ENCODE results near the gene C19orf33. TPM values are rescaled to one million over a fixed set of nuclear protein-coding genes. Genes with fewer than 3 reads are reported as not detected.
"Not testable (repeated sequence)": the region's sequence is repeated elsewhere in the genome, so short reads cannot be mapped to it uniquely, and the experiment has no call there.

The C19orf33 gene
- total RNA-seq, 1 donor from 2014 or later, result 1.4 TPM

DNA sequence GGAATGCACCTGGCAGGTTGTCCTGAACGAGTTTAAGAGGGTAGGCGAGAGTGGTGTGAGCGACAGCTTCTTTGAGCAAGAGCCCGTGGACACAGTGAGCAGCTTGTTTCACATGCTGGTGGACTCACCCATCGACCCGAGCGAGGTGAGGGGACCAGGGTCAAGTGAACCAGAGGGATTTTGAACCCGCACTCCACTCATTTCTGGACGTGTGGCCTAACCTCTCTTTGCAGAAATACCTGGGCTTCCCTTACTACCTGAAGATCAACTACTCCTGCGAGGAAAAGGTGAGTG is 33.3 kb downstream of the C19orf33 start:
- no peak for DNase-seq (ENCODE audit: low read depth in 2 of 2)

DNA sequence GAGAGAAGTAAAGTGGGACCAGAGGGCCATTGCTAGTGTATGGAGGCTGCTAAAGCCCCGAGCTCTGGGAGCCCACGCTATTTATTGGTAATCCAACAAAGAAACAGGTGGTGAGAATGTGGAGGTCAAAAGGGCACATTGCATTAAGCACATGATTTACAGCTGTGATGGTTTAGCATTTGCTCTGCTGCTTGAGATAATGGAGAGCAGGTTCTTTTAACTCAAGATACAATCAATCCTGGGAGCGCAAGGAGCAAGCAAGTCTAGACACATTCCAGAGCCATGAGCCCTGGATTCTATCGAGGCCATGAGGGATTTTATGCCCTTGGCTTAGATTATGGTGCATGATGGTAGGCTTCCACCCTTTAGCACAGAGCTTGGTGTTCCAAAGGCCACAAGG is 35.0 kb downstream of the C19orf33 start:
- DNase-seq (ENCODE audit: low read depth in 2 of 2), result not testable (repeated sequence)

DNA sequence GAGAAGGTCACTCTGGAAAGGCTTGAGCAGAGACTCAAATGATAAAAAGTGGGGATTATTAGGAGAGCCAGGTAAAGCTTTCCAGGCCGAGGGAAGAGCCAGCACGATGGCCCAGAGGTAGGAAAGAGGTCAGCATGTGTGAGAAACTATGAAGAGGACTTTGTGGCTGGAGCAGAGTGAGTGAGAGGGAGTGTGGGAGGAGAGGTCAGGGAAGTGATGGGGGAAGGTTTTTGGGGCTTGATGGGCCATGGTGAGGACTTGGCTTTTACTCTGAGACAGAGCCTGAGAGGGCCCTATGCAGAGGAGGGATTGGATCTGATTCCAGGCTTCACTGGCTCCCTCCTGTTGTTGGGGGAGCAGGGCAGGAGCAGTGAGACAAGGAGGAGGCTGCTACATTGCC is 36.9 kb downstream of the C19orf33 start:
- DNase-seq (ENCODE audit: low read depth in 2 of 2), result no peak

DNA sequence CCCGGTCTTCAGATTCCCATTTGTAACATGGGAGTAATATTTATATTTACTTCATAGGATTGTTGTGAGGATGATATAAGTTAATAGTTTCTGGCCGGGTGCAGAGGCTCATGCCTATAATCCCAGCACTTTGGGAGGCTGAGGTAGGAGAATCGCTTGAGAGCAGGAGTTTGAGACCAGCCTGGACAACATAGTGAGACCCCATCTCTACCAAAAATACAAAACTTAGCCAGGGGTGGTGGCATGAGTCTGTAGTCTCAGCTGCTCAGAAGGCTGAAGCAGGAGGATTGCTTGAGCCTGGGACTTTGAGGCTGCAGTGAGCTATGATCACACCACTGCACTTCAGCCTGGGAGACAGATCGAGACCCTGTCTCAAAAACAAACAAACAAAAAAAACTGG is 42.8 kb downstream of the C19orf33 start:
- DNase-seq (ENCODE audit: low read depth in 2 of 2), result no peak

DNA sequence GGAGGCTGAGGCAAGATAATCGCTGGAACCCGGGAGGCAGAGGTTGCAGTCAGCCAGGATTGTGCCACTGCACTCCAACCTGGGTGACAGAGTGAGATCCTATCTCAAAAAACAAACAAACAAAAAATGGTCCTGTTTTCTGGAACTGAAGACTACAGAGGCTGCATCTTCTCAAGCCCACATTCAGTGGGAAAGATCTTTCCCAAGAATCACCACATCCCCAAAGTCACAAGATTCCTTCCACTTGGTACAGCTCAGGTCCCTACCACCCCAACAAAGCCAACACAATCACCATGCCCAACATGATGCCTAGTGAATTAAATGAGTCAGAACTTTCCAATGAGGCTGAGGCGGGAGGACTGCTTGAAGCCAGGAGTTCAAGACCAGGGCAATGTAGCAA is 46.8 kb downstream of the C19orf33 start:
- no peak for DNase-seq (ENCODE audit: low read depth in 2 of 2)

DNA sequence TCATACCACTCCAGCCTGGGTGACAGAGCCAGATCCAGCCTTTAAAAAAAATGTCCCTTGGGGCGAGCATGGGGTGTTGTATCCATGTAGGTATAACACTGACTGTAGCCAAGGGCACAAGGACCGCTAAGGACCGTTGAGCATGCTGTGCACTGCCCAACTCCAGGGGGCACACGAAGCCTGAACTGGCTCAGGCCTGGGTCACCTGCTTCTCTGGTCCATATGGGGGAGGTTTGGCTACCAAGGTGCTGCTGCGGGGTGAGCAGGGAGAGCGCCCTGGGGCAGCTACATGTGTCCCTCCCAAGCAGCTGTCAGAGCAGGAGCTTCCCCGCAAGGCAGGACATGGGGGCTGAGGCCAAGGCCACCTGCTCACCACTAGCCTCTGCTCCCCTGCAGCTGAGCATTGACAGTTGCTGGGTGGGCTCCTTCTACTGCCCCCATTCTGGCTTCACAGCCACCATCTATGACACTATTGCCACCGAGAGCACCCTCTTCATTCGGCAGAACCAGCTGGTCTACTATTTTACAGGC is 47.9 kb downstream of the C19orf33 start:
- no peak for DNase-seq (ENCODE audit: low read depth in 2 of 2)

DNA sequence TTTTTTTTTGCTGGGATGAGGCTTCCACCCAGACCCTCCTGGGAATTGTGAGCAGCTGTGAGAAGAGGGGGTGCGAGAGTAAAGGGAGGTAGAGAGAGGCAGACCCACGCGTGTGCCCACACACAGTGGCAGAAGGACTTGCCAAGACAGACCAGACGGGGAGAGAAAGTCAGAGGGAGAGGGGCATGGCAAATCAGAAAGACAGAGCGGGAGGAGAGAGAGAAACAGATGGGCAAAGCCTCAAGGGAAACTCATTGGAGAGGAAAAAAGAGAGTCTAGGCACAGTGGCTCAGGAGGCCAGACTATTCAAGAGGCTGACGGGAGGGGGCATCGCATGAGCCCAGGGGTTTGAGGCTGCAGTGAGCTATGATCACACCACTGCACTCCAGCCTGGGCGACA is 48.6 kb downstream of the C19orf33 start:
- no peak for DNase-seq (ENCODE audit: low read depth in 2 of 2)

Other genes starting within 250 kb of the C19orf33 start
- gene DPF1, start 80.0 kb upstream of the C19orf33 start, total RNA-seq, result 0.13 and 0.26 TPM in 2 replicates
- 0.51 and 2.2 TPM in 2 replicates for gene PPP1R14A, start 47.9 kb upstream of the C19orf33 start, total RNA-seq
- 24.5 and 35.1 TPM in 2 replicates for gene SPINT2, start 39.7 kb upstream of the C19orf33 start, total RNA-seq
- gene YIF1B, start 11.7 kb downstream of the C19orf33 start, total RNA-seq, result 60.4 and 74.8 TPM in 2 replicates
- 4.7 and 6.9 TPM in 2 replicates for gene KCNK6, start 15.6 kb downstream of the C19orf33 start, total RNA-seq
- gene CATSPERG, start 31.6 kb downstream of the C19orf33 start, total RNA-seq, result 0.76 and 0.77 TPM in 2 replicates
- 240 and 269 TPM in 2 replicates for gene PSMD8, start 70.3 kb downstream of the C19orf33 start, total RNA-seq
- under 0.01 and 0.26 TPM in 2 replicates for gene GGN, start 83.8 kb downstream of the C19orf33 start, total RNA-seq
- 0.38 and 0.39 TPM in 2 replicates for gene SPRED3, start 84.4 kb downstream of the C19orf33 start, total RNA-seq
- gene FAM98C, start 98.8 kb downstream of the C19orf33 start, total RNA-seq, result 4.6 and 6.4 TPM in 2 replicates
- not detected in 2 replicates for gene RASGRP4, start 122.0 kb downstream of the C19orf33 start, total RNA-seq
- gene RYR1, start 129.4 kb downstream of the C19orf33 start, total RNA-seq, result not detected in 2 replicates